OCI-LY7 (cell line): Measurements from ENCODE around the gene CLEC18A.

Experiments
- EZH2phosphoT487 ChIP-seq: fragments of 200-600 bp; sonication (generic); IDR thresholded peaks from 2 replicates; pipeline ENCODE4 v1.6.1; 2018; ENCODE audit warnings: low read depth, borderline replicate concordance, mild to moderate bottlenecking, mixed run types, antibody characterized with exemption, low read length, moderate library complexity, mixed read lengths
- TF ChIP-seq, protein P1 (sequence below): fragments of 200-600 bp; sonication (generic); conservative IDR thresholded peaks from 2 replicates; pipeline ENCODE4 v1.5.1; 2014; ENCODE audit warnings: mild to moderate bottlenecking, antibody characterized with exemption, low read length, moderate library complexity, mixed read lengths

DNA sequence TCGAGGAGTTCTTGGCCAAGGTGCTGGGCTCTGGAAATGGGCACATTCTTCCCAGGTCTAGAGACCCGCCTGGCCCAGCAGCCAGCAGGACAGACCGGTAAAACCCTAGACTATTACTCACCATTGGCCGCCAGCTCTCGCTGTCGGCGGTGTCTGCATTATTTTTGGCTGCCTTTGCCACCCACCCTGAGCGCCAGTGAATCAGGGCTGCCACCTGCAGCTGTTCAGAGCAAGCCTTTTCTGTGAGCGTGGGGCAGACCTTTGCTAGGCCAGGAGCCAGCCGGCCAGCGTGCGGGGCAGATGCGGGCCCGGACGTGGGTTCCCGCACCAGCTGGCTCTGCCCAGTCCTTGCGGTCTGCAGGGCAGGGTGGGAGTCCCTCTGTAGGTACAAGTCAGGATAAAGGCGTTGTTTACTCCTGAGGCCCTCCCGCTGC lies 15.8 kb upstream of the CLEC18A start:
- TF ChIP-seq, protein P1, sequence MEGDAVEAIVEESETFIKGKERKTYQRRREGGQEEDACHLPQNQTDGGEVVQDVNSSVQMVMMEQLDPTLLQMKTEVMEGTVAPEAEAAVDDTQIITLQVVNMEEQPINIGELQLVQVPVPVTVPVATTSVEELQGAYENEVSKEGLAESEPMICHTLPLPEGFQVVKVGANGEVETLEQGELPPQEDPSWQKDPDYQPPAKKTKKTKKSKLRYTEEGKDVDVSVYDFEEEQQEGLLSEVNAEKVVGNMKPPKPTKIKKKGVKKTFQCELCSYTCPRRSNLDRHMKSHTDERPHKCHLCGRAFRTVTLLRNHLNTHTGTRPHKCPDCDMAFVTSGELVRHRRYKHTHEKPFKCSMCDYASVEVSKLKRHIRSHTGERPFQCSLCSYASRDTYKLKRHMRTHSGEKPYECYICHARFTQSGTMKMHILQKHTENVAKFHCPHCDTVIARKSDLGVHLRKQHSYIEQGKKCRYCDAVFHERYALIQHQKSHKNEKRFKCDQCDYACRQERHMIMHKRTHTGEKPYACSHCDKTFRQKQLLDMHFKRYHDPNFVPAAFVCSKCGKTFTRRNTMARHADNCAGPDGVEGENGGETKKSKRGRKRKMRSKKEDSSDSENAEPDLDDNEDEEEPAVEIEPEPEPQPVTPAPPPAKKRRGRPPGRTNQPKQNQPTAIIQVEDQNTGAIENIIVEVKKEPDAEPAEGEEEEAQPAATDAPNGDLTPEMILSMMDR: no peak
- TF ChIP-seq EZH2phosphoT487: no peak
